Measurements from ENCODE around the gene ELK4.

DNA sequence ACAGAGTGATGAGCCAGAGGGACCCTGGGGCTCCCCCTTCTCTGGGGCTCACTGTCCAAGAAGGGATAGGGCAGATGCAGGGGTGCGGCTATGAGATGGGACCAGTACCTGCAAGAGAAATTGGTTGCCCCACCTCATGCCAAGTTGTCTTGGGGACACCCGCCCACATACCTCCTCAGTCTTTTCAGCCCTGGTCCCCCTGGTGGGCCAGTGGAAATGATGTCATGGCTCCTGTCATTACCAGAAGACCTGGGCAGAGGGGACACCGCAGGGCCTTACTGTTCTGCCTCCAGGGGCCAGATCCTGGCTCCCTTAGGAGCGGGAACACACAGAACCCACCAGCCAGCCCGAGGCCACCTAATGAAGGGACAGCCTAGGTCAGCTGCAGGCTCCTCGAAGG, 64.1 kb downstream of the ELK4 start:
- TF ChIP-seq, protein P1, sequence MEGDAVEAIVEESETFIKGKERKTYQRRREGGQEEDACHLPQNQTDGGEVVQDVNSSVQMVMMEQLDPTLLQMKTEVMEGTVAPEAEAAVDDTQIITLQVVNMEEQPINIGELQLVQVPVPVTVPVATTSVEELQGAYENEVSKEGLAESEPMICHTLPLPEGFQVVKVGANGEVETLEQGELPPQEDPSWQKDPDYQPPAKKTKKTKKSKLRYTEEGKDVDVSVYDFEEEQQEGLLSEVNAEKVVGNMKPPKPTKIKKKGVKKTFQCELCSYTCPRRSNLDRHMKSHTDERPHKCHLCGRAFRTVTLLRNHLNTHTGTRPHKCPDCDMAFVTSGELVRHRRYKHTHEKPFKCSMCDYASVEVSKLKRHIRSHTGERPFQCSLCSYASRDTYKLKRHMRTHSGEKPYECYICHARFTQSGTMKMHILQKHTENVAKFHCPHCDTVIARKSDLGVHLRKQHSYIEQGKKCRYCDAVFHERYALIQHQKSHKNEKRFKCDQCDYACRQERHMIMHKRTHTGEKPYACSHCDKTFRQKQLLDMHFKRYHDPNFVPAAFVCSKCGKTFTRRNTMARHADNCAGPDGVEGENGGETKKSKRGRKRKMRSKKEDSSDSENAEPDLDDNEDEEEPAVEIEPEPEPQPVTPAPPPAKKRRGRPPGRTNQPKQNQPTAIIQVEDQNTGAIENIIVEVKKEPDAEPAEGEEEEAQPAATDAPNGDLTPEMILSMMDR (IDR thresholded peaks at IDR 0.05), result no peak
- TF ChIP-seq ZFX (IDR thresholded peaks at IDR 0.05; ENCODE audit: borderline replicate concordance), result no peak

Data from 22Rv1 (cell line).